CD4-positive, CD25-positive, alpha-beta regulatory T cell (primary cell): ENCODE measurements around the gene CFAP65. TPM values are rescaled to one million over a fixed set of nuclear protein-coding genes. Genes with fewer than 3 reads are reported as not detected.

Experiments used
- ATAC-seq, 2 donors: fragments of 150-1000 bp; cut with Tn5 transposase; one replicate each; pipeline ENCODE4 v1.10.0; 2021; ENCODE audit warnings: low read depth in 2 of 2, moderate number of reproducible peaks in 2 of 2, moderate library complexity in 1 of 2
- DNase-seq, 3 donors: peaks; one replicate each; pipeline versions ENCODE4 v3.0.0 to v3.0.0-alpha.2; 2012 to 2022; ENCODE audit warnings: mixed read lengths in 1 of 3
- H3K27ac ChIP-seq: one replicate; pipeline ENCODE4 v1.7.0; 2013; ENCODE audit warnings: mild to moderate bottlenecking, low read length; ENCODE audit not compliant: insufficient read depth, poor library complexity, severe bottlenecking
- H3K27me3 ChIP-seq: one replicate; pipeline ENCODE4 v1.7.0; 2013; ENCODE audit warnings: low read length; ENCODE audit not compliant: control insufficient read depth, insufficient read depth
- H3K36me3 ChIP-seq: one replicate; pipeline ENCODE4 v1.7.0; 2013; ENCODE audit warnings: mild to moderate bottlenecking, low read length, moderate library complexity; ENCODE audit not compliant: control insufficient read depth, insufficient read depth
- H3K4me1 ChIP-seq: 2 replicates; pipeline ENCODE4 v1.7.0; 2013; ENCODE audit warnings: mild to moderate bottlenecking, low read length; ENCODE audit not compliant: insufficient read depth, control insufficient read depth, poor library complexity, severe bottlenecking
- H3K4me3 ChIP-seq: one replicate; pipeline ENCODE4 v1.7.0; 2013; ENCODE audit warnings: low read depth, mild to moderate bottlenecking, low read length, moderate library complexity
- H3K9me3 ChIP-seq, 2 experiments: 1 replicate in 1 of 2; 2 replicates in 1 of 2; pipeline ENCODE4 v1.7.0; 2013; ENCODE audit warnings: low read length in 2 of 2, mild to moderate bottlenecking in 1 of 2, moderate library complexity in 1 of 2; ENCODE audit not compliant: control insufficient read depth in 2 of 2
- H3K27ac Mint-ChIP-seq, 3 donors: one replicate each; pipeline ENCODE4 v1.8.0; 2020 to 2022; ENCODE audit warnings: mild to moderate bottlenecking in 3 of 3, mixed read lengths in 3 of 3, moderate library complexity in 2 of 3
- H3K27me3 Mint-ChIP-seq: one replicate; pipeline ENCODE4 v1.8.0; 2022; ENCODE audit warnings: mild to moderate bottlenecking, mixed read lengths
- H3K36me3 Mint-ChIP-seq: one replicate; pipeline ENCODE4 v1.8.0; 2020; ENCODE audit warnings: mixed read lengths
- H3K4me1 Mint-ChIP-seq, 4 donors: one replicate each; pipeline ENCODE4 v1.8.0; 2020 to 2022; ENCODE audit warnings: mixed read lengths in 4 of 4, mild to moderate bottlenecking in 1 of 4
- H3K4me3 Mint-ChIP-seq, 4 donors: one replicate each; pipeline ENCODE4 v1.8.0; 2020 to 2022; ENCODE audit warnings: mild to moderate bottlenecking in 4 of 4, mixed read lengths in 4 of 4, moderate library complexity in 3 of 4
- H3K9me3 Mint-ChIP-seq, 7 donors: one replicate each; pipeline ENCODE4 v1.8.0; 2020 to 2022; ENCODE audit warnings: mixed read lengths in 7 of 7, mild to moderate bottlenecking in 3 of 7, moderate library complexity in 2 of 7
- polyA plus RNA-seq, 4 donors: library from polyadenylated mRNA; unstranded; fragments of 300-500 nt; fragmentation: Illumina TruSeq; gene quantifications; one replicate each; pipeline ENCODE4 v1.2.3, GENCODE V29; 2021
- total RNA-seq: library from RNA; stranded (reverse); gene quantifications from one replicate; pipeline ENCODE4 v1.2.3, GENCODE V29; 2022

Gene CFAP65
- total and polyA plus RNA-seq, 5 donors from 2014 or later: not detected

DNA sequence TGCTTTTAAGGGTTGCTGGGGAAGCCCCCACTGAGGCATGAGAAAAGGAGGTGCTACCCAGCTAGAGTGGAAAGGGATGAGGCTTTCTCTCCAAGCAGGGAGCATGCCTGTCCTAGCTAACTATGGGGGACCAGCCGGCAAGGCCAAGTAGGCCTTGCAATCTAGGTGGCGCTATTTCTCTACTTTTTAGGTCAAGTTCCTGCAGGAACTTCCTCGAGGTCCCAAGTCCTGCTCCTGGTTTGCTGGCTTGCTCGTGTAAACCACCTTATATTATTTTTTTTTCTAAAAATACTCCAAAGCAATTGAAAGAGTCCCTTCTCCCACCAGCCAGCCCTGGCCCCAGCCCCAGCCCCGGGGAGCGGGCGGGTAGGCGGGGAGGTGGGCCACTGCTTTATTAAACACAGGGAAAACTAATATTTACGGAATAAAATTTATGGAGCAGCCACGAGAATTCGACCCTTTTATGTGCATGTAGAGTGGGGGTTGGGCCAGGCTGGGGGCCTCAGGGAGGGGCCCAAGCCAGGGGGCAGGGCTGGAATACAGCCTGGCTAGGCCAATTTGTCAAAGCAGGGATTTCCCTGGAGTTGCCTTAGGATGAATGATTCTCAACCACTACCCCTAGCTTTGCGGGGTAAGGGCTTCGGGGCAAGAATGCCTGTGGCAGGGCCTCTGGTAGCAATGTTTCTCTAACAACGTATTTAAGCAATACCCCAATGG lies 32.3 kb upstream of the CFAP65 start:
- ATAC-seq: no peak
- Histone ChIP-seq H3K27ac (no peak overlapping the region), H3K36me3 (peaks cover 32% of the 10 kb centered on the region), H3K9me3 (no peaks in the 10 kb centered on the region), H3K4me1 (no peaks in the 10 kb centered on the region), H3K27me3 (no peaks in the 10 kb centered on the region), H3K4me3 (no peak overlapping the region)
- Mint-ChIP-seq H3K27ac (no peak overlapping the region), H3K4me3 (no peak overlapping the region), H3K36me3 (peaks cover 37% of the 10 kb centered on the region), H3K4me1 (no peaks in the 10 kb centered on the region), H3K27me3 (no peaks in the 10 kb centered on the region), H3K9me3 (no peaks in the 10 kb centered on the region)
- peak in 1 of 3 donors; percentile 29 for DNase-seq

DNA sequence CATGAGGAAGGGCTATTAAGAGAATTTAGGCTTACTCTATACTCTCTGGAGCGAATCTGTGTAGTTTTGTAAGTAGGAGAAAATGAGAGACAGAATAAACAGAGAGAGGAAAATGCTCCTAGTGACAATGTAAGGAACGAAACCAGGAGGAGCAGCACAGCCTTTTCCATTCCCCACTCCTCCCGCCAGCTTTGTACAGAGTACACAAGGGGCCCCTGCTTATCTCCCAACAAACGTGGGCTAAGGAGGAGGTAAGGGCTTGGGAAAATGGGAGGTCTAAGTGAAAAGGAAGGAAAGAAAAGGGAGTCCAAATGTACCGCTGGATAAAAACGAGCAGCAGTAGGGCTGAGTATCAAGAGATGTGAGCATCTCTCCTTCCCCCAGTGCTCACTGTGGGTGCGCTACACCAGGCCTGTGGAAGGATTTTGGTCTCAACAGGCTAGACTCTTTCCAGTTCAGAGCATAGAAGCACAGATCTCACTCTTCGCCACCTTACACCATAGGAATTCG lies 31.5 kb upstream of the CFAP65 start:
- Histone ChIP-seq H3K9me3 (no peaks in the 10 kb centered on the region), H3K36me3 (peaks cover 27% of the 10 kb centered on the region), H3K4me3 (no peak overlapping the region), H3K4me1 (no peaks in the 10 kb centered on the region), H3K27ac (no peak overlapping the region), H3K27me3 (no peaks in the 10 kb centered on the region)
- Mint-ChIP-seq H3K36me3 (peaks cover 37% of the 10 kb centered on the region), H3K4me3 (no peak overlapping the region), H3K27ac (no peak overlapping the region), H3K27me3 (no peaks in the 10 kb centered on the region), H3K9me3 (no peaks in the 10 kb centered on the region), H3K4me1 (no peaks in the 10 kb centered on the region)
- ATAC-seq (no peak), DNase-seq (no peak)

DNA sequence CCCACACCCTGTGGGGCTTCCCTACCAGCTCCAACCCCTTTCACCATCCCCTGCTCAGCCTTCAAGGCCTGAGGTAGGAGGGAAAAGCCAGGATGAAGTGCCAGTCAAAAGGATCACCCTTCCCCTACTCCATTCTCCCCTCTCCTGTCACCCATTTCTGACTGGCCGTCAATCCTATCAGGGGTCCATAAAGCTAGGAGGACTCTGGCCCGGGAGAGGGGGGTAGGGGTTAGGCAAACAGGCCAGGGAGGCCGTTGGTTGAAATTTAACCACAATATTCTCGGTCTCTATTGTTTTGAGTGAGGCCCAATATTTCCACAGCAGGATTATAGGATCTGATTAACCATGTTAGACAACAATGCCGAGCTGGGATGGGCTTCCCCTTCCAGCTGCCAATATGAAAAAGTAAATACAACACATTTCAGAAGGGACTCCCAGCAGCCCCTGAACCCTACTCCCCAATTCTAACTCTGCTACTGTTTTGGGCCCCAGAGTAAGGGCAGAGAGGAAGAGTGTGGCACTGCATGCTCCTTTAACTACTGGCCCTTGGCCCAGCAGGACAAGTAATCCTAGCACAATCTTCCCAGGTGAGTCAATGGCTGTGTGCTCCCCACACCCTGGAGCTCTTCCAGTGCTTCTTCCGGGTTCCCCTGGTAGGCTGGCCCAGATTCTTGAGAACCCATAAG lies 30.0 kb upstream of the CFAP65 start:
- H3K27ac Mint-ChIP-seq: no peak overlapping the region
- H3K9me3 ChIP-seq: no peaks in the 10 kb centered on the region
- H3K27me3 ChIP-seq: no peaks in the 10 kb centered on the region
- no peak overlapping the region for H3K4me3 Mint-ChIP-seq
- no peak overlapping the region for H3K27ac ChIP-seq
- H3K4me1 ChIP-seq: no peaks in the 10 kb centered on the region
- H3K4me1 Mint-ChIP-seq: no peaks in the 10 kb centered on the region
- ATAC-seq (no peak), DNase-seq (no peak)
- H3K9me3 Mint-ChIP-seq: no peaks in the 10 kb centered on the region
- peaks cover 12% of the 10 kb centered on the region for H3K36me3 ChIP-seq
- peaks cover 30% of the 10 kb centered on the region for H3K36me3 Mint-ChIP-seq
- no peaks in the 10 kb centered on the region for H3K27me3 Mint-ChIP-seq
- H3K4me3 ChIP-seq: no peak overlapping the region

DNA sequence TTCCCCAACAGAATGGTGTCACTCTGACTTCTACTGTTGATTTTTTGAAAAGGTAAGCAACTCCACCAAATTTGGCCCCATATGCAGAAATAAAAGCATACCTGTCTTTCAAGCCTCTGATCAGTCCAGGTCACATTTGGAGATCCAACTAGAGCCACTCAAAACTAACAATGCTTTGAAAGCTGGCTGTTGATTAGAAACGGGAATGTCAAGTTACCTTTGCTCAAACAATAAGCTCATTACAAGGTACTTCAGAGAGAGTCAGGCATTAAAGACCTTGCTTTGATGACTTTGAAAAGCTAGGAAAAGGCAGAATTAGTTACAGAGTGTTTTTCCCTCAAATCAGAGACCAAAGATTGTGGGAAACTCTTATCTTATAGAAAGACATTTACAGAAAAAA lies 24.2 kb upstream of the CFAP65 start:
- Histone ChIP-seq H3K4me3 (no peak overlapping the region), H3K9me3 (no peaks in the 10 kb centered on the region), H3K27me3 (peaks cover 20% of the 10 kb centered on the region), H3K36me3 (no peaks in the 10 kb centered on the region), H3K27ac (no peak overlapping the region), H3K4me1 (peaks cover 4% of the 10 kb centered on the region)
- ATAC-seq (no peak), DNase-seq (no peak)
- peaks cover 0 to 6% (median 0%) of the 10 kb centered on the region in 4 donors for H3K4me1 Mint-ChIP-seq
- no peak overlapping the region for H3K4me3 Mint-ChIP-seq
- H3K27ac Mint-ChIP-seq: no peak overlapping the region
- H3K27me3 Mint-ChIP-seq: peaks cover 37% of the 10 kb centered on the region
- H3K9me3 Mint-ChIP-seq: no peaks in the 10 kb centered on the region
- peaks cover 5% of the 10 kb centered on the region for H3K36me3 Mint-ChIP-seq

DNA sequence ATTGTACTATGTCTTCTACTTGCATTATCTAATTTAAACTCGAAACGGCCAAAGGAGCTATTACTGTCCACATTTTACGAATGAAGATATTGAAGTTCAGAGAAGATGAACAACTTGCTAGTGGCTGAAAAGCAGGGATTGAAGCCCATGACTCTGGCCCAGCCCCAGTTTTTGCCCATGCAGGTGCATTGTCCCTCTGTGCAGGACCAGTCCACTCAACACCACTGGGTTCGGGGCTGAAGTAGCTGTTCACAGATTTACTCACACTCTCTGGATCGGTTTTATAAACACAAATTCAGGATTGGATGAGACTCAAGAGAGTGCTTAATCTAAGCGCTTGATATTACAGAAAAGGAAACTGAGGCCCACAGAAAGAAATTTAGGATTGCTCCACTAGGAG lies 20.8 kb upstream of the CFAP65 start:
- Mint-ChIP-seq H3K4me3 (no peak overlapping the region), H3K27me3 (peaks cover 67% of the 10 kb centered on the region), H3K27ac (no peak overlapping the region), H3K9me3 (no peaks in the 10 kb centered on the region), H3K36me3 (no peaks in the 10 kb centered on the region), H3K4me1 (peaks cover 0 to 33% (median 3%) of the 10 kb centered on the region in 4 donors)
- Histone ChIP-seq H3K4me1 (peaks cover 36% of the 10 kb centered on the region), H3K4me3 (no peak overlapping the region), H3K36me3 (no peaks in the 10 kb centered on the region), H3K27me3 (peaks cover 21% of the 10 kb centered on the region), H3K27ac (no peak overlapping the region), H3K9me3 (no peaks in the 10 kb centered on the region)
- no peak for ATAC-seq
- DNase-seq: no peak

DNA sequence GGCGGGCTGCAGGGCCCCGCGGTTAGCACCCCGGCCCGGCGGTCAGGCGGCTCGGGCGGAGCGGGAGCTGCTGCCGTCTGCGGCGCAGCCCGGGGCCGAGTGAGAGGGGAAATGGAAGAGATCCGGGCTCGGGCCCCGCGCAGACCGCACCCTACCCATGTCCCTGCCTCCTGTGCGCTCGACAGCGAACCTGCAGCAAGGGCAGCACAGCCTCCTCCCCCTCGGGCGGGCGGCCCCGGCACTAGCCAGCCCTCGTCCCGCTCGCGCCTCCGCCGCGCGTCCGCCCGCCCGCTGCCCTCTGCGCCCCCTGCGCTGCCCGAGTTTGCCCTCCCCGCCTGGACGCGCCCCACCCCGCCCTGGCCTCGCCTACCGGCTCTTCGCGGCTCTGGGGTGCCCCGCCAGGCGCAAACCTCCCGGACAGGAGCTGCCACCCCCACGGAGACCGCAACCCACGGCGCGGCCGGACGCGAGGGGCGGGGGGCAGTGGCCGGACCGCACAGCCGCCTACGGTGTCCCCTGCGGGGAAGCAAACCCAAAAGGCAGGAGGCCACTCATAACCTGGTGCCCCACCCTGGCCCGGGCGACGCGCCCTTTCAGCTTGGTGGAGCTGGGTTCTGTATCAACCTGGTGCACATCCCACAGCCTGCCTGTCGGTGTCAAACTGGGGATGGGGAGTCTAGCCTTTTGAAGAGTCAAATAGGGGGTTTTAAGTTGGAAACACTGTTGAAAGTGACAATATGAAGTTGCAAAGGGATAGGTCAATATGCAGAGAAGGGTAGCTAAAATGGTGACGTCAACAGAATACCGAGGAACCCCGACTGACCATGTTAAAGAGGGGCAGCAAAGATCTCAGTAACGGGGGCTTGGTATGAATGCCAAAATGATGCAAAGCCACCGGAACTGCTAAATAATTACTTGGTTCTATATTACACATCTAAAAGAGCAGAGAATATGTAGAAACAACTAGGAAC lies 19.8 kb upstream of the CFAP65 start, which contains the start of gene IHH:
TSS of gene IHH (minus strand) at position 101 of the 971 bp plus-strand sequence. CDS start 454 bp downstream, outside the sequence.
- H3K27me3 Mint-ChIP-seq: peaks cover 76% of the 10 kb centered on the region
- DNase-seq: peak in 1 of 3 donors; percentile 26
- peaks cover 0 to 35% (median 3%) of the 10 kb centered on the region in 4 donors for H3K4me1 Mint-ChIP-seq
- Histone ChIP-seq H3K9me3 (no peaks in the 10 kb centered on the region), H3K27ac (no peak within 1 kb of the TSS), H3K4me1 (peaks cover 37% of the 10 kb centered on the region), H3K27me3 (peaks cover 30% of the 10 kb centered on the region), H3K36me3 (no peaks in the 10 kb centered on the region), H3K4me3 (no peak within 1 kb of the TSS)
- H3K4me3 Mint-ChIP-seq: peak within 1 kb of the TSS; percentile 26 to 54 (median 44)
- no peak within 1 kb of the TSS for H3K27ac Mint-ChIP-seq
- no peak for ATAC-seq
- no peaks in the 10 kb centered on the region for H3K36me3 Mint-ChIP-seq
- H3K9me3 Mint-ChIP-seq: no peaks in the 10 kb centered on the region
